Body of pancreas (tissue), 4 donors: Measurements from ENCODE around the gene TM9SF1.

Source experiments
- POLR2A ChIP-seq, 3 donors: fragments of 450-650 bp; IDR thresholded peaks; one replicate each; pipeline ENCODE4 v1.6.1; 2016; ENCODE audit warnings: antibody characterized with exemption in 3 of 3, mild to moderate bottlenecking in 2 of 3
- TF ChIP-seq, protein P1 (sequence below), 7 experiments: fragments of 450-650 bp in 4 of 7; fragments of 200-600 bp in 3 of 7; sonication (generic) in 3 of 7; IDR thresholded peaks; one replicate each; pipeline ENCODE4 v1.5.1; 2016 to 2019; ENCODE audit warnings: antibody characterized with exemption in 7 of 7

DNA sequence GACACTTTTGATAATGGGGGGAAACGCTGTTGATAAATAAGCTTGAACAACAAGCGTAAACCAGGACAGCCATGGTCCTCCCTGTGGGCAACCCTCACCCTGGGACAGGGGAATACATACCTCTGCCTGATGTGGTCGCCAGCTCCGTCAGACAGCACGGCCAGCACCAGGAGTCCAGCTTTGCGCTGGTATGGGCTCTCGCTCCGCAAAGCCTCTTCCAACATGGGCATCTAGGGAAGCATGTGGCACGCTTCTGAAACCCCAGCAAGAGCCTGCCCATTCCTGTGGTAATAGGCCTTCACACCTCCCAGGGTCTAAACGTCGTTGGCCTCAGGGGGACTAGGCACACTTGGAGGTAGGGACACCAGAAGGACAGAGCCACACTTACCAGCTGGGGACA is 9.5 kb downstream of the TM9SF1 start:
- TF ChIP-seq, protein P1, sequence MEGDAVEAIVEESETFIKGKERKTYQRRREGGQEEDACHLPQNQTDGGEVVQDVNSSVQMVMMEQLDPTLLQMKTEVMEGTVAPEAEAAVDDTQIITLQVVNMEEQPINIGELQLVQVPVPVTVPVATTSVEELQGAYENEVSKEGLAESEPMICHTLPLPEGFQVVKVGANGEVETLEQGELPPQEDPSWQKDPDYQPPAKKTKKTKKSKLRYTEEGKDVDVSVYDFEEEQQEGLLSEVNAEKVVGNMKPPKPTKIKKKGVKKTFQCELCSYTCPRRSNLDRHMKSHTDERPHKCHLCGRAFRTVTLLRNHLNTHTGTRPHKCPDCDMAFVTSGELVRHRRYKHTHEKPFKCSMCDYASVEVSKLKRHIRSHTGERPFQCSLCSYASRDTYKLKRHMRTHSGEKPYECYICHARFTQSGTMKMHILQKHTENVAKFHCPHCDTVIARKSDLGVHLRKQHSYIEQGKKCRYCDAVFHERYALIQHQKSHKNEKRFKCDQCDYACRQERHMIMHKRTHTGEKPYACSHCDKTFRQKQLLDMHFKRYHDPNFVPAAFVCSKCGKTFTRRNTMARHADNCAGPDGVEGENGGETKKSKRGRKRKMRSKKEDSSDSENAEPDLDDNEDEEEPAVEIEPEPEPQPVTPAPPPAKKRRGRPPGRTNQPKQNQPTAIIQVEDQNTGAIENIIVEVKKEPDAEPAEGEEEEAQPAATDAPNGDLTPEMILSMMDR (IDR thresholded peaks at IDR 0.05) = no peak
- no peak for TF ChIP-seq POLR2A (IDR thresholded peaks at IDR 0.05)
